Keratinocyte (primary cell): ENCODE results near the gene TAOK3. TPM values are rescaled to one million over a fixed set of nuclear protein-coding genes. Genes with fewer than 3 reads are reported as not detected.

Source experiments
- DNase-seq: peaks from one replicate; pipeline ENCODE4 v3.0.0-alpha.2; 2011; ENCODE audit warnings: low read depth, missing footprints, low spot score
- FAIRE-seq: peaks from 2 replicates; lab custom pipeline; 2011; peaks lifted over from hg19 to GRCh38; lab: Jason Lieb, UNC
- H2AFZ ChIP-seq: 2 replicates; pipeline ENCODE4 v1.6.0; 2012; ENCODE audit warnings: low read length, control low read depth, inconsistent platforms; ENCODE audit not compliant: control insufficient read depth
- H3K27ac ChIP-seq: 2 replicates; pipeline ENCODE4 v1.5.1; 2011; ENCODE audit warnings: low read length; ENCODE audit not compliant: control insufficient read depth, insufficient read depth
- H3K27me3 ChIP-seq: 3 replicates; pipeline ENCODE4 v1.6.0; 2011; ENCODE audit warnings: low read length; ENCODE audit not compliant: control insufficient read depth, insufficient read depth; ENCODE audit errors: extremely low read depth
- H3K36me3 ChIP-seq, 2 experiments: 2 replicates in 1 of 2; 3 replicates in 1 of 2; pipeline ENCODE4 v1.5.1; 2011; ENCODE audit warnings: low read length in 2 of 2, mild to moderate bottlenecking in 1 of 2; ENCODE audit not compliant: control insufficient read depth in 2 of 2, insufficient read depth in 2 of 2; ENCODE audit errors: extremely low read depth in 1 of 2
- H3K4me1 ChIP-seq: 3 replicates; pipeline ENCODE4 v1.5.1; 2011; ENCODE audit warnings: low read length; ENCODE audit not compliant: control insufficient read depth, insufficient read depth; ENCODE audit errors: extremely low read depth
- H3K4me2 ChIP-seq: 3 replicates; pipeline ENCODE4 v1.6.0; 2011; ENCODE audit warnings: low read depth, low read length; ENCODE audit not compliant: control insufficient read depth, insufficient read depth; ENCODE audit errors: extremely low read depth
- H3K4me3 ChIP-seq, 3 experiments: fragments of 200-600 bp in 1 of 3; sonication (generic) in 1 of 3; 2 replicates in 2 of 3; 3 replicates in 1 of 3; pipeline ENCODE4 v1.5.1; 2011 to 2016; ENCODE audit warnings: low read length in 3 of 3, mild to moderate bottlenecking in 3 of 3, control low read depth in 2 of 3, inconsistent platforms in 1 of 3, low read depth in 1 of 3, mixed read lengths in 1 of 3, mixed run types in 1 of 3, moderate library complexity in 1 of 3; ENCODE audit not compliant: control insufficient read depth in 2 of 3, insufficient read depth in 2 of 3; ENCODE audit errors: extremely low read depth in 1 of 3
- H3K79me2 ChIP-seq: 2 replicates; pipeline ENCODE4 v1.6.0; 2012; ENCODE audit warnings: low read length; ENCODE audit not compliant: control insufficient read depth, insufficient read depth
- H3K9ac ChIP-seq: 3 replicates; pipeline ENCODE4 v1.6.0; 2011; ENCODE audit warnings: low read length; ENCODE audit not compliant: control insufficient read depth, insufficient read depth; ENCODE audit errors: extremely low read depth
- H3K9me1 ChIP-seq: 3 replicates; pipeline ENCODE4 v1.6.0; 2011; ENCODE audit warnings: low read length; ENCODE audit not compliant: control insufficient read depth, insufficient read depth; ENCODE audit errors: extremely low read depth
- H3K9me3 ChIP-seq: 2 replicates; pipeline ENCODE4 v1.5.1; 2012; ENCODE audit warnings: low read depth, low read length; ENCODE audit not compliant: control insufficient read depth
- H4K20me1 ChIP-seq: 3 replicates; pipeline ENCODE4 v1.6.0; 2011; ENCODE audit warnings: low read length; ENCODE audit not compliant: control insufficient read depth, insufficient read depth; ENCODE audit errors: extremely low read depth
- EZH2 ChIP-seq: IDR thresholded peaks from one replicate; pipeline ENCODE4 v1.6.1; 2012; ENCODE audit warnings: inconsistent platforms, mild to moderate bottlenecking, low read length, moderate library complexity
- dilution Hi-C: fragments of 300-500 bp; cut with MboI; formaldehyde crosslinking; loops from one replicate; pipeline ENCODE4 v1.7.0; 2020; ENCODE audit warnings: low sequenced_read_pairs; ENCODE audit not compliant: extremely low pct_ligation_motif_present
- polyA plus RNA-seq, 5 experiments: library from polyadenylated mRNA; depleted of rRNA in 3 of 5; stranded (reverse) in 3 of 5; stranded (forward) in 1 of 5; unstranded in 1 of 5; fragments of >200 nt; gene quantifications; 1 replicate in 1 of 5; 2 replicates in 3 of 5; 3 replicates in 1 of 5; pipeline versions ENCODE4 v1.2.1 to v1.2.3, GENCODE V29; 2011 to 2012; ENCODE audit warnings: missing spikeins in 2 of 5, low read depth in 1 of 5, low replicate concordance in 1 of 5
- TF ChIP-seq, protein P1 (sequence below), 3 experiments: IDR thresholded peaks in 1 of 3; conservative IDR thresholded peaks in 1 of 3; optimal IDR thresholded peaks in 1 of 3; 2 replicates in 2 of 3; 3 replicates in 1 of 3; pipeline versions ENCODE3 to v1.5.1; 2011; ENCODE audit warnings: low read length in 3 of 3, mild to moderate bottlenecking in 3 of 3, moderate library complexity in 2 of 3, control low read depth in 1 of 3, inconsistent platforms in 1 of 3; ENCODE audit not compliant: insufficient read depth in 2 of 3; ENCODE audit errors: extremely low read depth in 1 of 3

The TAOK3 gene
- polyA plus RNA-seq, 1 donor (not counting 4 experiments of a cell fraction or from before 2014, with no cell fraction given), result 35.0 TPM

DNA sequence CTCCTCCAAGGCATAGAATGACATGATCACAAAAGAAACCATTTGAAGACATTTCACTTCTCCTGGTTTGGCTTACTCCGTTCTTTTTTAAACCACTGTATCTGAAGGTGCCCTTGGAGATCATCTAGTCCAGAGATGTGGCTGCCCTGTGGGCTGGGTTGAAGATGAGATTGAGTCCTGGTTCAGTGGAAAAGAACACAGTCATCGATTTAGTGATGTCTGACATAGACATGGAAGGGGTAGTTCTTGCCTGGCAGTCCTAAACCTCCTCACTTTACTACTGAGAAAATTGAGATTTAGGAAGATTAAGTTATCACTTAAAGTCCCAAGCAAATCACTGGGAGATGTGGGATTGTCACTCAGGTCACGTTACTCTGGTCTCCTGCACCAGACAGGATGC, 271.7 kb downstream of the TAOK3 start:
- dilution Hi-C loops, result no loop called here
- TF ChIP-seq EZH2, result no peak
- TF ChIP-seq, protein P1, sequence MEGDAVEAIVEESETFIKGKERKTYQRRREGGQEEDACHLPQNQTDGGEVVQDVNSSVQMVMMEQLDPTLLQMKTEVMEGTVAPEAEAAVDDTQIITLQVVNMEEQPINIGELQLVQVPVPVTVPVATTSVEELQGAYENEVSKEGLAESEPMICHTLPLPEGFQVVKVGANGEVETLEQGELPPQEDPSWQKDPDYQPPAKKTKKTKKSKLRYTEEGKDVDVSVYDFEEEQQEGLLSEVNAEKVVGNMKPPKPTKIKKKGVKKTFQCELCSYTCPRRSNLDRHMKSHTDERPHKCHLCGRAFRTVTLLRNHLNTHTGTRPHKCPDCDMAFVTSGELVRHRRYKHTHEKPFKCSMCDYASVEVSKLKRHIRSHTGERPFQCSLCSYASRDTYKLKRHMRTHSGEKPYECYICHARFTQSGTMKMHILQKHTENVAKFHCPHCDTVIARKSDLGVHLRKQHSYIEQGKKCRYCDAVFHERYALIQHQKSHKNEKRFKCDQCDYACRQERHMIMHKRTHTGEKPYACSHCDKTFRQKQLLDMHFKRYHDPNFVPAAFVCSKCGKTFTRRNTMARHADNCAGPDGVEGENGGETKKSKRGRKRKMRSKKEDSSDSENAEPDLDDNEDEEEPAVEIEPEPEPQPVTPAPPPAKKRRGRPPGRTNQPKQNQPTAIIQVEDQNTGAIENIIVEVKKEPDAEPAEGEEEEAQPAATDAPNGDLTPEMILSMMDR (optimal IDR thresholded peaks at IDR 0.05 in 1 of 3, IDR thresholded peaks at IDR 0.05 in 1 of 3, conservative IDR thresholded peaks at IDR 0.05 in 1 of 3; ENCODE audit: extremely low read depth in 1 of 3, insufficient read depth in 2 of 3, low read length in 3 of 3), result no peak
- H3K4me1 ChIP-seq, result peaks cover 24% of the 10 kb centered on the region

More for the DNA sequence above, 271.7 kb downstream of the TAOK3 start:
- H3K36me3 ChIP-seq, result no peaks in the 10 kb centered on the region
- H4K20me1 ChIP-seq, result no peaks in the 10 kb centered on the region
- H2AFZ ChIP-seq, result no peak overlapping the region
- no peaks in the 10 kb centered on the region for H3K79me2 ChIP-seq
- peaks cover 4% of the 10 kb centered on the region for H3K9me1 ChIP-seq
- DNase-seq (no peak), FAIRE-seq (no peak)
- no peak overlapping the region for H3K4me2 ChIP-seq
- H3K9ac ChIP-seq, result no peak overlapping the region
- H3K27ac ChIP-seq, result no peak overlapping the region
- no peaks in the 10 kb centered on the region for H3K27me3 ChIP-seq
- H3K9me3 ChIP-seq, result no peaks in the 10 kb centered on the region
- no peak overlapping the region for H3K4me3 ChIP-seq

Other genes starting within 250 kb of the TAOK3 start
- gene PEBP1, start 236.8 kb downstream of the TAOK3 start, polyA plus RNA-seq, result 191 to 231 TPM (median 197 TPM) in 3 replicates
- gene SUDS3, start 3.6 kb upstream of the TAOK3 start, polyA plus RNA-seq, result 23.5 to 32.4 TPM (median 27.1 TPM) in 3 replicates